ENCODE measurements around the gene SDSL.

The SDSL gene

GRCh38 chr12:113456761-113457160 is 34.6 kb downstream of the SDSL start:
- DNase-seq (ENCODE audit: low read depth) = no peak
- no peak overlapping the region for H3K4me3 ChIP-seq (ENCODE audit: low read depth, low read length)
- no peak for TF ChIP-seq CTCF (IDR thresholded peaks at IDR 0.05; ENCODE audit: control insufficient read depth, extremely low read depth, insufficient read depth)

- no peak overlapping the region for H3K4me3 ChIP-seq (ENCODE audit: low read depth, low read length)
- DNase-seq (ENCODE audit: low read depth) = no peak
- no peak for TF ChIP-seq CTCF (IDR thresholded peaks at IDR 0.05; ENCODE audit: control insufficient read depth, extremely low read depth, insufficient read depth)
Measured at GRCh38 chr12:113457185-113457584, 35.0 kb downstream of the SDSL start.

GRCh38 chr12:113457710-113458109 is 35.5 kb downstream of the SDSL start:
- no peak for DNase-seq (ENCODE audit: low read depth)
- no peak for TF ChIP-seq CTCF (IDR thresholded peaks at IDR 0.05; ENCODE audit: control insufficient read depth, extremely low read depth, insufficient read depth)
- H3K4me3 ChIP-seq (ENCODE audit: low read depth, low read length) = no peak overlapping the region

- TF ChIP-seq CTCF (IDR thresholded peaks at IDR 0.05; ENCODE audit: control insufficient read depth, extremely low read depth, insufficient read depth) = no peak
- H3K4me3 ChIP-seq (ENCODE audit: low read depth, low read length) = no peak overlapping the region
- DNase-seq (ENCODE audit: low read depth) = no peak
Measured at GRCh38 chr12:113459981-113460380, 37.8 kb downstream of the SDSL start.

- DNase-seq (ENCODE audit: low read depth) = no peak
Measured at GRCh38 chr12:113461666-113462065, 39.5 kb downstream of the SDSL start.

GRCh38 chr12:113462117-113462774 is 40.1 kb downstream of the SDSL start:
- TF ChIP-seq CTCF (IDR thresholded peaks at IDR 0.05; ENCODE audit: control insufficient read depth, extremely low read depth, insufficient read depth) = peak; percentile 93
- DNase-seq (ENCODE audit: low read depth) = peak; percentile 18
- no peak overlapping the region for H3K4me3 ChIP-seq (ENCODE audit: low read depth, low read length)

More at GRCh38 chr12:113461666-113462065, 39.5 kb downstream of the SDSL start:
- TF ChIP-seq CTCF (IDR thresholded peaks at IDR 0.05; ENCODE audit: control insufficient read depth, extremely low read depth, insufficient read depth) = peak; percentile 38
- no peak overlapping the region for H3K4me3 ChIP-seq (ENCODE audit: low read depth, low read length)
